Vagina (tissue), 2 donors: Measurements from ENCODE around the gene SEPTIN2.

ENCODE experiments used
- POLR2A ChIP-seq, 2 donors: fragments of 450-650 bp; IDR thresholded peaks; one replicate each; pipeline ENCODE4 v1.6.1; 2017; ENCODE audit warnings: antibody characterized with exemption in 2 of 2, mild to moderate bottlenecking in 2 of 2, moderate library complexity in 2 of 2
- POLR2AphosphoS5 ChIP-seq, 2 donors: sonication (generic); formaldehyde crosslinking; IDR thresholded peaks; one replicate each; pipeline ENCODE4 v1.9.0; 2017; ENCODE audit warnings: antibody characterized with exemption in 2 of 2, mild to moderate bottlenecking in 2 of 2, low read depth in 1 of 2; ENCODE audit not compliant: insufficient read depth in 1 of 2
- TF ChIP-seq, protein P1 (sequence below), 3 experiments: fragments of 450-650 bp in 2 of 3; fragments of 200-600 bp in 1 of 3; sonication (generic) in 1 of 3; IDR thresholded peaks; one replicate each; pipeline ENCODE4 v1.5.1; 2017 to 2019; ENCODE audit warnings: antibody characterized with exemption in 3 of 3, mild to moderate bottlenecking in 2 of 3, moderate library complexity in 2 of 3

DNA sequence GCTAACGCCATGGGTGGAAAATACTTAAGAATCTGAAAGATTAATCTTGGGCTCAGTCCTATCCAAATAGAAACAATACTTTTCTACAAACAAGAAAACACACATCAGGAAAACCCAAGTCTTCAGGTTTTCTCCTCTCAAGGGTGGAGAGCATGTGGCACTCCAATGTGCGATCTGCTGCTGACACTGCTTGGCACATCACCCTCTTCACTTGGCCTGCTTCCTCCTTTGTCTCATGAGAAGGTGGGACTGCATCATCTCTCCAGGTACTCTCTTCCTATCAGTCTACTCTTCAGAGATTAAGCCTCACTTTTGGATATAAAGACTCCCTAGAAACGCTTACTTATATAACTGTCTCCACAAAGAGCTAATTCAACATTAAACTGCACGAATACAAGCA lies 26.7 kb upstream of the SEPTIN2 start:
- TF ChIP-seq POLR2A (IDR thresholded peaks at IDR 0.05), result no peak
- TF ChIP-seq, protein P1, sequence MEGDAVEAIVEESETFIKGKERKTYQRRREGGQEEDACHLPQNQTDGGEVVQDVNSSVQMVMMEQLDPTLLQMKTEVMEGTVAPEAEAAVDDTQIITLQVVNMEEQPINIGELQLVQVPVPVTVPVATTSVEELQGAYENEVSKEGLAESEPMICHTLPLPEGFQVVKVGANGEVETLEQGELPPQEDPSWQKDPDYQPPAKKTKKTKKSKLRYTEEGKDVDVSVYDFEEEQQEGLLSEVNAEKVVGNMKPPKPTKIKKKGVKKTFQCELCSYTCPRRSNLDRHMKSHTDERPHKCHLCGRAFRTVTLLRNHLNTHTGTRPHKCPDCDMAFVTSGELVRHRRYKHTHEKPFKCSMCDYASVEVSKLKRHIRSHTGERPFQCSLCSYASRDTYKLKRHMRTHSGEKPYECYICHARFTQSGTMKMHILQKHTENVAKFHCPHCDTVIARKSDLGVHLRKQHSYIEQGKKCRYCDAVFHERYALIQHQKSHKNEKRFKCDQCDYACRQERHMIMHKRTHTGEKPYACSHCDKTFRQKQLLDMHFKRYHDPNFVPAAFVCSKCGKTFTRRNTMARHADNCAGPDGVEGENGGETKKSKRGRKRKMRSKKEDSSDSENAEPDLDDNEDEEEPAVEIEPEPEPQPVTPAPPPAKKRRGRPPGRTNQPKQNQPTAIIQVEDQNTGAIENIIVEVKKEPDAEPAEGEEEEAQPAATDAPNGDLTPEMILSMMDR (IDR thresholded peaks at IDR 0.05), result no peak
- TF ChIP-seq POLR2AphosphoS5 (IDR thresholded peaks at IDR 0.05; ENCODE audit: insufficient read depth in 1 of 2, low read depth in 1 of 2), result no peak
